Measurements from ENCODE around the gene EZR. TPM values are rescaled to one million over a fixed set of nuclear protein-coding genes. Genes with fewer than 3 reads are reported as not detected.

EZR gene
- total RNA-seq, 3 donors from 2014 or later = 29.1 to 154 (median 59.3) TPM

- H3K36me3 ChIP-seq = no peaks in the 10 kb centered on the region
- no peak overlapping the region for H3K4me3 ChIP-seq
- intact Hi-C loops (cut with DNase I; ENCODE audit: low total_unique reads) = no loop called here
These were observed 34.7 kb upstream of the EZR start for GRCh38 chr6:158853880-158854213.

GRCh38 chr6:158853072-158853879 is 34.1 kb upstream of the EZR start:
- TF ChIP-seq POLR2A (IDR thresholded peaks at IDR 0.05) (no peak), POLR2AphosphoS5 (IDR thresholded peaks at IDR 0.05) (peak in 1 of 3 donors; percentile 60), CTCF (IDR thresholded peaks at IDR 0.05) (no peak)
- Histone ChIP-seq H3K9me3 (no peaks in the 10 kb centered on the region), H3K4me1 (peaks cover 0 to 4% of the 10 kb centered on the region in 2 donors), H3K4me3 (no peak overlapping the region), H3K27me3 (no peaks in the 10 kb centered on the region), H3K36me3 (no peaks in the 10 kb centered on the region), H3K27ac (peak overlapping the region; percentile 50 to 77)
- DNase-seq (ENCODE audit: low spot score in 2 of 2) = peak; percentile 78 to 87
- intact Hi-C loops (cut with DNase I; ENCODE audit: low total_unique reads) = no loop called here

More at GRCh38 chr6:158853880-158854213, 34.7 kb upstream of the EZR start:
- peak overlapping the region; percentile 50 to 77 for H3K27ac ChIP-seq
- peak in 1 of 2 donors; percentile 23 for DNase-seq (ENCODE audit: low spot score in 2 of 2)
- no peak for TF ChIP-seq CTCF (IDR thresholded peaks at IDR 0.05)
- TF ChIP-seq POLR2A (IDR thresholded peaks at IDR 0.05) = no peak
- TF ChIP-seq POLR2AphosphoS5 (IDR thresholded peaks at IDR 0.05) = no peak
- H3K9me3 ChIP-seq = no peaks in the 10 kb centered on the region
- peaks cover 0 to 4% of the 10 kb centered on the region in 2 donors for H3K4me1 ChIP-seq
- H3K27me3 ChIP-seq = no peaks in the 10 kb centered on the region

GRCh38 chr6:158852312-158853071 is 33.3 kb upstream of the EZR start:
- no peaks in the 10 kb centered on the region for H3K9me3 ChIP-seq
- peak in 1 of 2 donors; percentile 35 for DNase-seq (ENCODE audit: low spot score in 2 of 2)
- H3K36me3 ChIP-seq = no peaks in the 10 kb centered on the region
- no peak overlapping the region for H3K4me3 ChIP-seq
- peaks cover 0 to 4% of the 10 kb centered on the region in 2 donors for H3K4me1 ChIP-seq
- intact Hi-C loops (cut with DNase I; ENCODE audit: low total_unique reads) = no loop called here
- H3K27me3 ChIP-seq = no peaks in the 10 kb centered on the region
- TF ChIP-seq POLR2AphosphoS5 (IDR thresholded peaks at IDR 0.05) (no peak), POLR2A (IDR thresholded peaks at IDR 0.05) (no peak), CTCF (IDR thresholded peaks at IDR 0.05) (no peak)
- H3K27ac ChIP-seq = peak overlapping the region; percentile 50 to 77

- Histone ChIP-seq H3K4me1 (peaks cover 0 to 4% of the 10 kb centered on the region in 2 donors), H3K27me3 (no peaks in the 10 kb centered on the region), H3K9me3 (no peaks in the 10 kb centered on the region), H3K27ac (peak overlapping the region in 1 of 2 donors; percentile 79), H3K36me3 (no peaks in the 10 kb centered on the region), H3K4me3 (no peak overlapping the region)
- intact Hi-C loops (cut with DNase I; ENCODE audit: low total_unique reads) = no loop called here
- no peak for TF ChIP-seq CTCF (IDR thresholded peaks at IDR 0.05)
- no peak for TF ChIP-seq POLR2AphosphoS5 (IDR thresholded peaks at IDR 0.05)
- no peak for TF ChIP-seq POLR2A (IDR thresholded peaks at IDR 0.05)
- DNase-seq (ENCODE audit: low spot score in 2 of 2) = no peak
These were observed 31.6 kb upstream of the EZR start for GRCh38 chr6:158850807-158851115.

Measured in breast epithelium (tissue), 4 donors.